OCI-LY7 (cell line): Measurements from ENCODE around the gene WLS. TPM values are rescaled to one million over a fixed set of nuclear protein-coding genes. Genes with fewer than 3 reads are reported as not detected.
"Not testable (repeated sequence)": the region's sequence is repeated elsewhere in the genome, so short reads cannot be mapped to it uniquely, and the experiment has no call there.

ENCODE experiments used
- BruUV-seq: library from RNA; stranded (reverse); fragments of 400-500 nt; replicated peaks from 2 replicates; lab custom pipeline; 2021; lab: Mats Ljungman, UMichigan
- CTCF ChIA-PET: fragments of 300-600 bp; sonication (Branson Sonifier 250); formaldehyde crosslinking; loops from one replicate; lab custom pipeline; 2022; ENCODE audit warnings: antibody characterized with exemption; ENCODE audit not compliant: unreplicated experiment; lab: Charles Lee
- POLR2A ChIA-PET: fragments of 300-600 bp; sonication (Branson Sonifier 250); formaldehyde crosslinking; loops from one replicate; lab custom pipeline; 2022; ENCODE audit warnings: antibody characterized with exemption; lab: Charles Lee
- DNase-seq: peaks from one replicate; pipeline ENCODE4 v3.0.0-alpha.2; 2015; ENCODE audit warnings: low spot score
- H2AFZ ChIP-seq: fragments of 200-600 bp; sonication (generic), shearing (Covaris generic); 2 replicates; pipeline ENCODE4 v1.6.1; 2014; ENCODE audit warnings: mild to moderate bottlenecking, antibody characterized with exemption, low read length, moderate library complexity
- H3K27ac ChIP-seq: fragments of 200-600 bp; sonication (generic); 2 replicates; pipeline ENCODE4 v1.5.1; 2014; ENCODE audit warnings: mixed run types, low read depth, mild to moderate bottlenecking, moderate library complexity, low read length, inconsistent platforms; ENCODE audit not compliant: poor library complexity, severe bottlenecking
- H3K36me3 ChIP-seq: fragments of 200-600 bp; sonication (generic); 2 replicates; pipeline ENCODE4 v1.6.1; 2014; ENCODE audit warnings: mild to moderate bottlenecking, antibody characterized with exemption, low read length, moderate library complexity, mixed read lengths; ENCODE audit not compliant: insufficient read depth
- H3K4me1 ChIP-seq: fragments of 200-600 bp; sonication (generic); 2 replicates; pipeline ENCODE4 v1.5.1; 2014; ENCODE audit warnings: mild to moderate bottlenecking, low read length; ENCODE audit not compliant: insufficient read depth, poor library complexity, severe bottlenecking
- H3K4me2 ChIP-seq: fragments of 200-600 bp; sonication (generic); 2 replicates; pipeline ENCODE4 v1.6.1; 2014; ENCODE audit warnings: mild to moderate bottlenecking, low read length
- H3K4me3 ChIP-seq: fragments of 200-600 bp; sonication (generic); 2 replicates; pipeline ENCODE4 v1.5.1; 2014; ENCODE audit warnings: mild to moderate bottlenecking, low read depth, low read length; ENCODE audit not compliant: poor library complexity, severe bottlenecking
- H3K79me2 ChIP-seq: fragments of 200-600 bp; sonication (generic); 2 replicates; pipeline ENCODE4 v1.6.1; 2016; ENCODE audit warnings: low read depth, mild to moderate bottlenecking, low read length, moderate library complexity, mixed read lengths; ENCODE audit not compliant: insufficient read depth
- H3K9me2 ChIP-seq: fragments of 200-600 bp; sonication (generic); 2 replicates; pipeline ENCODE4 v1.6.1; 2016; ENCODE audit warnings: mild to moderate bottlenecking, low read length, mixed read lengths; ENCODE audit not compliant: insufficient read depth
- H3K9me3 ChIP-seq: fragments of 200-600 bp; sonication (generic); 2 replicates; pipeline ENCODE4 v1.6.1; 2014; ENCODE audit warnings: mild to moderate bottlenecking, mixed run types, low read length, mixed read lengths
- H4K20me1 ChIP-seq: fragments of 200-600 bp; sonication (generic); 2 replicates; pipeline ENCODE4 v1.6.1; 2014; ENCODE audit warnings: mild to moderate bottlenecking, antibody characterized with exemption, low read length, moderate library complexity, mixed read lengths; ENCODE audit not compliant: insufficient read depth
- EZH2phosphoT487 ChIP-seq: fragments of 200-600 bp; sonication (generic); IDR thresholded peaks from 2 replicates; pipeline ENCODE4 v1.6.1; 2018; ENCODE audit warnings: low read depth, borderline replicate concordance, mild to moderate bottlenecking, mixed run types, antibody characterized with exemption, low read length, moderate library complexity, mixed read lengths
- intact Hi-C: fragments of 100-400 bp; cut with micrococcal nuclease; formaldehyde crosslinking; loops from one replicate; pipeline ENCODE4 v1.10.0; 2022; ENCODE audit not compliant: unreplicated experiment
- total RNA-seq, 2 experiments: library from RNA; depleted of rRNA in 1 of 2; stranded (reverse); fragments of >200 nt in 1 of 2; shearing (Covaris generic) in 1 of 2; gene quantifications; 2 replicates each; pipeline ENCODE4 v1.2.3, GENCODE V29; 2014 to 2022
- TF ChIP-seq, protein P1 (sequence below): fragments of 200-600 bp; sonication (generic); conservative IDR thresholded peaks from 2 replicates; pipeline ENCODE4 v1.5.1; 2014; ENCODE audit warnings: mild to moderate bottlenecking, antibody characterized with exemption, low read length, moderate library complexity, mixed read lengths

Gene WLS
- total RNA-seq, 2 experiments from 2014 or later: not detected

- DNase-seq: no peak
- no peaks in the 10 kb centered on the region for H3K36me3 ChIP-seq
- no peak for TF ChIP-seq EZH2phosphoT487
- TF ChIP-seq, protein P1, sequence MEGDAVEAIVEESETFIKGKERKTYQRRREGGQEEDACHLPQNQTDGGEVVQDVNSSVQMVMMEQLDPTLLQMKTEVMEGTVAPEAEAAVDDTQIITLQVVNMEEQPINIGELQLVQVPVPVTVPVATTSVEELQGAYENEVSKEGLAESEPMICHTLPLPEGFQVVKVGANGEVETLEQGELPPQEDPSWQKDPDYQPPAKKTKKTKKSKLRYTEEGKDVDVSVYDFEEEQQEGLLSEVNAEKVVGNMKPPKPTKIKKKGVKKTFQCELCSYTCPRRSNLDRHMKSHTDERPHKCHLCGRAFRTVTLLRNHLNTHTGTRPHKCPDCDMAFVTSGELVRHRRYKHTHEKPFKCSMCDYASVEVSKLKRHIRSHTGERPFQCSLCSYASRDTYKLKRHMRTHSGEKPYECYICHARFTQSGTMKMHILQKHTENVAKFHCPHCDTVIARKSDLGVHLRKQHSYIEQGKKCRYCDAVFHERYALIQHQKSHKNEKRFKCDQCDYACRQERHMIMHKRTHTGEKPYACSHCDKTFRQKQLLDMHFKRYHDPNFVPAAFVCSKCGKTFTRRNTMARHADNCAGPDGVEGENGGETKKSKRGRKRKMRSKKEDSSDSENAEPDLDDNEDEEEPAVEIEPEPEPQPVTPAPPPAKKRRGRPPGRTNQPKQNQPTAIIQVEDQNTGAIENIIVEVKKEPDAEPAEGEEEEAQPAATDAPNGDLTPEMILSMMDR: no peak
- intact Hi-C loops: no loop called here
- H3K27ac ChIP-seq: no peak overlapping the region
- no peak overlapping the region for H3K4me2 ChIP-seq
- H2AFZ ChIP-seq: no peak overlapping the region
- no peaks in the 10 kb centered on the region for H3K79me2 ChIP-seq
- H3K9me2 ChIP-seq: no peaks in the 10 kb centered on the region
- no peak overlapping the region for H3K4me3 ChIP-seq
- no TSS peak for BruUV-seq
- no peaks in the 10 kb centered on the region for H3K9me3 ChIP-seq
- ChIA-PET CTCF (no interaction called here), POLR2A (interaction anchor here (1.3 to 2.5 kb wide), 4 partner anchors 7 to 39 kb away, joined by 3 to 17 read pairs (median 5); no protein-coding TSS in a partner anchor)
- no peaks in the 10 kb centered on the region for H3K4me1 ChIP-seq
- no peaks in the 10 kb centered on the region for H4K20me1 ChIP-seq
These were observed 58.2 kb downstream of the WLS start for GRCh38 chr1:68173936-68174737.

GRCh38 chr1:68173283-68173935 lies 58.9 kb downstream of the WLS start:
- Histone ChIP-seq H3K27ac (no peak overlapping the region), H3K36me3 (no peaks in the 10 kb centered on the region), H3K79me2 (no peaks in the 10 kb centered on the region), H4K20me1 (no peaks in the 10 kb centered on the region), H3K4me1 (no peaks in the 10 kb centered on the region), H3K4me2 (no peak overlapping the region), H3K9me2 (no peaks in the 10 kb centered on the region), H2AFZ (no peak overlapping the region), H3K4me3 (no peak overlapping the region), H3K9me3 (no peaks in the 10 kb centered on the region)
- ChIA-PET CTCF (no interaction called here), POLR2A (interaction anchor here (1.3 to 1.5 kb wide), 3 partner anchors 11 to 39 kb away, joined by 3 to 7 read pairs (median 3); no protein-coding TSS in a partner anchor)
- intact Hi-C loops: no loop called here
- TF ChIP-seq, protein P1: no peak
- TF ChIP-seq EZH2phosphoT487: no peak
- no peak for DNase-seq
- BruUV-seq: no TSS peak

- H3K36me3 ChIP-seq, H4K20me1 ChIP-seq, H3K9me3 ChIP-seq, H2AFZ ChIP-seq, CTCF ChIA-PET, H3K9me2 ChIP-seq, BruUV-seq, DNase-seq, intact Hi-C loops, H3K27ac ChIP-seq, H3K4me1 ChIP-seq, H3K4me3 ChIP-seq, H3K4me2 ChIP-seq, H3K79me2 ChIP-seq, POLR2A ChIA-PET: not testable (repeated sequence)
These were observed 60.5 kb downstream of the WLS start for GRCh38 chr1:68171795-68172194.
